Prostate gland (tissue), 2 donors: ENCODE measurements around the gene KCNIP2.

Experiments
- CTCF ChIP-seq, 4 experiments: fragments of 200-600 bp in 2 of 4; fragments of 450-650 bp in 2 of 4; sonication (generic) in 2 of 4; IDR thresholded peaks; 1 replicate in 3 of 4; 2 replicates in 1 of 4; pipeline ENCODE4 v1.5.1; 2016 to 2019; ENCODE audit warnings: antibody characterized with exemption in 4 of 4, mild to moderate bottlenecking in 2 of 4, moderate library complexity in 2 of 4
- POLR2AphosphoS5 ChIP-seq: sonication (generic); formaldehyde crosslinking; IDR thresholded peaks from one replicate; pipeline ENCODE4 v1.6.1; 2017; ENCODE audit warnings: antibody characterized with exemption

- no peak for TF ChIP-seq CTCF (IDR thresholded peaks at IDR 0.05)
- no peak for TF ChIP-seq POLR2AphosphoS5
These were observed 13.0 kb upstream of the KCNIP2 start for GRCh38 chr10:101856626-101857025.
